Fibroblast of skin of left biceps (primary cell): ENCODE results near the gene NACC2.

Experiments
- DNase-seq, 2 experiments: peaks; one replicate each; pipeline ENCODE4 v3.0.0-alpha.2; 2013; ENCODE audit warnings: low read depth in 2 of 2

NACC2 gene

GRCh38 chr9:136092741-136093140, 2.3 kb downstream of the NACC2 start:
- no peak for DNase-seq

DNA sequence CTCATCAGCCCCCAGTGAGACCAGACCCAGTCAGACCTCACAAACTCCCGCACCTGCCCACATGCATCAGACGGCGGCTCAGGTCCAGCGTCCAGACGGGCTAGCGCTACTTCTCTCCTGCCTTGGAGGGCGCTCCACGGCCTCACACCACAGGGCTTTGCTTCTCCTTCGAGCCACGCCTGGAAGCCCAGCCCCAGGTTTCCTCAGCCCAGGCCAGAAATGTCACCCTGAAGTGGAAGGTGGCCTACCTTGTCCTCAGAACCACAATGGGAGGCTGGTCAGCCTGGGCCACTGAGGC, 2.8 kb downstream of the NACC2 start:
- DNase-seq, result no peak

- DNase-seq, result no peak
Measured at GRCh38 chr9:136091582-136092352, 3.3 kb downstream of the NACC2 start.

- DNase-seq, result no peak
Measured at GRCh38 chr9:136090768-136091581, 4.1 kb downstream of the NACC2 start.

DNA sequence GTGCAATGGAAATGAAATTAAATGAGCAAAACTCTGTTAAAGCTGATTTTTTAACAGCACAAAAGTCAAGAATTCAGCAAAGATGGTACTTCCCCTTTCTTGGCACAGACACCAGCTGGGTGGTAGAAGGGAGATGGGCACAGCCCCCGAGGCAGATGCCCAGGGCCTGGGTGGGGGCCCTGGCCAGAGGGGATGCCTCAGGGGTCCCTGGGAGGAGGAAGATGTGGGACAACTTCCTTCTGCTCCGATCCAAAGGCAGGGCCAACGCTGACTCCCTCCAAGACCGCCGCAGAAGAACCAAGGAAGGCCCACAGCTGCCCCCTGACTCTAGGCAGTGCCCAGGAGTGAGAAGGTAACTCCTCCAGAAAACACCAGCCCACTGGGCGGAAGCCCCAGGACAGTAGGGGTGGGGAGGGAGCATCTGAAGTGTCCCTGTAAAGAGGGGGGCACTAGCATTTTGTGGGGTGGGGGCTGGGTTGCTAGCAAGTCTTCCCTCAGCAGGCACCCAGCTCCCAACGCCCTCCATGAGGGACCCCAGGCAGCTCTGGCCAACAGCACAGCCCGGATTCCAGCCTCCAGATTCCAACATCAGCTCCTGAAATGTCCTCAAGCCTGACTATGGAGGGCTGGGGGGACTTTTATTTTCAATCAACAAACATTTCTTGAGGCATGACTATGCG, 4.9 kb downstream of the NACC2 start:
- DNase-seq, result no peak

DNA sequence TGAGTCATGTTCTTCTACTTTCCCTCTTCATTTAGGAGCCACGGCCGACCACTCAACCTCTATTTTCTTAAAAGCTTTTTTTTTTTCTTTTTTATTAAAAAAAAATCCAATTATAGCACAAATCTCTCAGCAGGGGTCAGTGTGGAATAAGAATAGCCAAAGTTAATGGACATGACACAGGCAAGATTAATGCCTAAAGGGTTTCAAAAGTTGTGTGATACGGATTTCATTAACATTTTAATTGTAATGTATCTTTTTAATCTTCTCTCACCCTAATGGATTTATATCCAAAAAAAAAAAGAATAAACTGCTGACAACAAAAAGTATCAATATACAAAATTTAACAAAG, 5.4 kb downstream of the NACC2 start:
- DNase-seq, result peak in 1 of 2 experiments; percentile 9

DNA sequence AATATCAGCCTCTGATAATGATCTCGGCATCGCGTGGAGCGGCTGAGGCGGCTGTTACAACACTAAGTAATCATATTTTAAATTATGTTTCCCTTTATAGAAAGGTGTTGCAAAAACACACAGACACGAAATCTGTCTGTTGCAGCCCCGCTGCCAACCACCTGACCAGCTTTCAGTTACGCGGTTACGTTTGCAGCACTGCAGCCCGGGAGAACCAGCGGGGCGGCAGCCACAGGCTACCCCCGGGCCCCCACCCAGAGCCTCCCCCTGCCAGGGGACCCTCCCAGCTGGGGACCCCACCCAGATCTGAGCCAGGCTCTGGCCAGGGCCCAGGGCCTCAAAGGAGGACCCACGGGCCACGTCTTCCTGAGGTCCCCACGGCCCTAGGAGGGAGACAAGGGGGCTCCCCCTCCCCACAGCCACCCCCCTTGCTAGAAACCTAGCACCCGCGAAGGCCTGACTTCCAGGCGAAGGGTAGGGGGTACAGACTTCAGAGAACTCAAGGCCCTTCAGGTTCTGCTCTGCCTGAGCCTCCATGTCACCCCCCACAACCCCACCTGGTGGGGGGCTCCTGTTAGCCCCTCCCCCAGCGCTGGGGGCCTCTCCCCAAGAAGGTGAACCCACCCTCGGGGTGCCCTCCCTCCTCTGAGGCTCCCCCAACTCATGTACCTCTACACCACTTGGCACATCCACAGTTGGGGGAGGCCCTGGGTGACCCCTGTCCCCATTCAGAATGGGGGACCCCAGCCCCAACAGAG, 6.0 kb downstream of the NACC2 start:
- no peak for DNase-seq

GRCh38 chr9:136088481-136088938, 6.6 kb downstream of the NACC2 start:
- no peak for DNase-seq

DNA sequence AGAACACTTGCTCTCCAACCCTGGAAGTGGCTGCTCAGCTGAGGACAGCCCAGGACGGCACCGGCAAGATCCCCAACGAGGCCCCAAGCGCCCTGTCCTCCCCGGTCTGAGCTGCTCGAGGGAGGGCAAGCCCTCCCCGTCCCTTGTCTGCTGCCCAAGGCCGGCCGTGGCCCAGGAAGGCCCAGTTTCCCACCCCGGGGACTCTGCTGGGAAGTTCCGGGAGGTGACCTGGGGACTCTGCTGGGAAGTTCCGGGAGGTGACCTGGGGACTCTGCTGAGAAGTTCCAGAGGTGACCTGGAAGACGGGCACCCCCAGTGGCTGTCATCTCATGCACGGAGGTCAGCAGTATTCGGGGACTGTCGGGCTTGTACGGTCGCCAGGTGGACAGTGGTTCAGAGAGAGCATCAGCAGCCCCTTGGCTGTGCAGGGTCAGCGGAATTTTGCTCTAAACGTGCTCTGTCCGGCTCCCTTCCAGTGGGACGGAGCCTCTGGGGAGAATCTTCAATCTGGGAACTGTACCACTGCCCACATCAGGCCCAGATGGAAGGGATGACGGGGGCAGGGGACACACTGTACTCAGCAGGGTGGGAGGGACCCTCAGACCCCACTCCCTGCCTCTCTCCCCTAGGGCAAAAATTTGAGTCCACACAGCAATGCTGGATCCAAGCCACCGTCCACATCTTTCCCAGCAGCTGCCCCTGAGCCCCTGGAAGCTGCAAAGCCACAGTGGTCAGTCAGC, 7.2 kb downstream of the NACC2 start:
- DNase-seq, result no peak

- DNase-seq, result no peak
Measured at GRCh38 chr9:136086951-136087740, 7.9 kb downstream of the NACC2 start.

- DNase-seq, result no peak
Measured at GRCh38 chr9:136086213-136086881, 8.7 kb downstream of the NACC2 start.

GRCh38 chr9:136085815-136086212, 9.3 kb downstream of the NACC2 start:
- no peak for DNase-seq

DNA sequence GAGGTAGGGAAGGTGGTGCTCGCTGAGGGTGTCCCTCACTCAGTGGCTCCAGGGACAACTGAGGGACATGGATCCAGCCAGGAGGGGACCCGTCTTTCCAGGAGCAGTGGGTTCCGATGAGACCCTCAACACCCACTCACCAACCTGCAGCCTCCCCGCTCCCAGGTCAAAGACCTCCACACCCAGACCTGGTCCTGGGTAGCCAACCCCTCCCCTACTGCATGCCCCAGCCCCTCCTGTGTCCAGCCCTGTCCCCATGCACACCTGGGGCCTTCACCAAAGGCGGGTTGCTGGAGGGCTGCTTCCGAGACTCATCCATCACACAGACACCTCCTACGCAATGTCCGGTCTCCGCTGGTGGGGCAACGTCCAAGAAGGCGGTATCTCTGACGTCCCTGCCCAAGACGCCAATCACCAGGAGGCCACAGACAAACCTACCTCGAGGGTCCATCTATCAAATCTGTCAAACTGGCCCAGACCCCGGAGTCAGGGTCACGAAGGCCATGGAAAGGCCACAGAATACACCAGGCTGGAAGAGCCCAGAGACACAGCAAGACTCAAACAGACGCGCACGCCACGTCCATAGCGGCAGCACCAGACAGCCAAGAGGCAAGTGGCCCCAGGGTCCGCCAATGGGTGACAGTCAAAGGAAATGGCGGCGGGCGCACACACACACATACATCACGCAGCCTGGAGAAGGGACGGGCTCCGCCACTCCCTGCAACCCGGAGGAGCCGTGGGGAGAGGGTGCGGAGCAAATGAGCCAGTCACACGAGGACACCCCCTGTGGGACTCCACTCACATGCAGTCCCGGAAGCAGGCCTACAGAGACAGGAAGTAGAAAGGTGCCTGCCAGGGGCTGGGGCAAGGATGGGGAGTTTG, 10.8 kb downstream of the NACC2 start:
- DNase-seq, result no peak

DNA sequence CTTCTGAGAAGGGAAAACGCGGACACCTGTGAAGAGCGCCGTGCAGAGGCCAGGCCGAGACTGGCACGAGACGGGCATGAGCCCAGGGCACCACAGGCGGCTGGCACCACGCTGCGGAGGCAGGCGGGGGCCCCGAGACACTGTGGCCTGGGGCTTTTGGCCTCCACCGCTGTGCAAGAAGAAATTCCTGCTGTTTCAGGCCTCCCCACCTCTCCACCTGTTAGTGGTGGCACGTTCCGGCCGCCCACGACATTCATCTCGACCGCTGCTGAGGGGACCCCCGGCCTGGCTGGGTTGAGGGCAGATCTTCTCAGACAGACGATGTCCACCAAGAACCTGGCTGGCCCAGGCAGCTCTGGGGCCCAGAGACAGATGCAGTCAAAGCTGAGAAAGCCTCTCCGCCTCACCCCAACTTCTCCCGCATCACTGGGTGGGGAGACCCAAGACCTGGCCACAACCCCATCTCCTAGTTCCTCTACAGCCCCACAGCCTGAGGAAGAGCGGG, 11.5 kb downstream of the NACC2 start:
- DNase-seq, result no peak

DNA sequence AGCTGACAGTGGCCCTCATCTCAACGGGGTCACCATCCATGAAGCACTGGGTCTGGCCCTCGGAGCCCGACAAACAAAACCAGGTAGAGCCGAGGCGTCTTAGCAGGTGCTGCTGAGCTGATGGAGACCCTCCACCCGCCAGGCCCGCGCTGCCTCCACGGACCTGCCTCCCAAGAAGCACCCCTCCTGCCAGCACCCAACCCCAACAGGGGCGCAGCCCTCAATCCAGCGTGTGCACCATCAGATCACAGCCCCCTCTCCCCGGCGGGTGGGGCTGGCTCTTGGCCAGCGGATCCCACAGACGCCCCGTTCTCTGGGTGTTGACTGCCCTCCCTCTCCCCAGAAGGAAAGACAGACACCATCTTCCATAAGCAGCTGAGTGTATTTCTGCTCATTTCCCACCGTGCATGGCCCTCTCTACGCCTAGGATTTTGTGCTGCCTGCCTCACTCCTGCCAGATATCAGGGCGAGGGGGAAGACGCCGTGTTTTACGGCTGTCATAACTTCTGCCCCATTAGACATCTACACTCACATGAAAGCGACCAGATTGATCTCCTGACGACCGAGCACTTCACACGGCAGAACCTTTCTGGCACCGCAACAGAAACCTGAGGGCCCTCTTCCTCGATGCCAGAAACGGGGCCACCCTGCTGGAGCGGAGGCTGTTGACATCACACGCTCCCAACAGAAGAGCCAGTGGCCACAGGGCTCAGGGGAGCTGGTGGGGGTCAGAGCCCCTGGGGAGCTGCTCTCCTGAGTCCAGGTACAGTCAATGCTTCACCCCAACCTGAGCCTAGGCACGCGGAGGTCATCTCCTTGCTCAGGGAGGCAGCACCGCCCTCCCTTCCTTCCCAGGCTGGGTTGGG, 12.4 kb downstream of the NACC2 start:
- DNase-seq, result no peak

DNA sequence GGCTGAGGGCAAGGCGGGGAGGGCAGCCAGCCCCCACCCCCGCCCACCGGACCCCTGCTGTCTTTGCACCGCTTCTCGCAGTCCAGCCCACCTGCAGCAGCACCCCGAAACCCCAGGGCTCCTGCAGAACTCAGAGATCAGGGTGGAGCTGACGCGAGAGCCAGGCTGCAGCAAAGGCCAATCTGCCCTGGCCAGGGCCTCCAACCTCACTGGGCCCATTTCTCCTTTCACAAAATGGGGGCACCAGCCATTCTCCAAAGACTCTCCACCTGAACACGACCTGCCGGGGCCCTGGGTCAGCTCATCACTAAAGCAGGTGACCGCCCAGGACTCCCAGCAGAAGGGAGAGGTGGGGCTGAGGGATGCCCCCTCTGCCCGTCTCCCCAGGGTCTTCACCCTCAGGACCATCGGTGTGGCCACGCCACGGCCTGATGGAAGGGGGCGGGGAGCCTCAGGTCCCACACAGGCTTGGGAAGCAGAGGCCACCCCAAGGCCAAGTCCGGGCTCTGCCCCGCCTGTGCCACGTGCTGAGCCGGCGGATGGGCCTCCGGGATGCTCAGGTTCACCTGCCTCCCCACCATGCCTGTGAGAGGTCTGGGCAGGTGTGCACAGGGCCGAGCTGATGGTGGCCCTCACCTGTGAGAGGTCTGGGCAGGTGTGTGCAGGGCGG, 13.1 kb downstream of the NACC2 start:
- no peak for DNase-seq

DNA sequence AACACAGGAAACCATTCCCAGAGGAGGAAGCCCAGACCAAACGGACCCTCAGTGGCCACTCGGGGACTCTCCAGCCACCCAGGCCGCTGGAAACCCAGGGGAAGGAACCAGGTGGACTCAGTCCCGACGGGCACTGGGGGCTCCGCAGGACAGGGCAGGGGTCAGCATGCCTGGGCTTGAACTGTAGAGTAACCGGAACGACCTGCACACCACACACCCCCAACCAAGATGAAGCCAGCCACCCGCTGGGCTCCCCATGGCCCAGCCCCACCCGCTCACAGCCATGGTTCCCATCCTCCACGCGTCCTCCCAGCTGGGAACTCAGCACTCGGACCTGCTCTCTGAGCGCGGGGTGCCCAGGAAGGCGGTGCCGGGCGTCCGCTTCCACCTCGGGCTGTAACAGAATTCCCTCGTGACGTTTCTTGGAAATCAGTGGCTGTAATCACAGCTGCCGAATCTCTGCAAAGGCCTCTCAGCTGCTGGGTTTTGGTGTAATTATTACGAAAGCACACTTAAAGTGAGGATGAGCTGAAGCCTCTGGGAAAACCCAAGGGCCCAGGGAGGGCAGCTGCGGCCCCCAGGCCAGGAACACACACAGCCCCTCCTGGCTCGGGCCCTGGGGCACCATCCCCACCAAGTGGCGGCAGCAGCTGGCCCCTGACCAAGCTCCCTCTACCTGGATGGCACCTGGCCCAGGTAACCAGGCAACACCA, 13.8 kb downstream of the NACC2 start:
- DNase-seq, result no peak
